GM19324 (cell line): ENCODE results near the gene PDXDC1.
A peak's percentile ranks its signal among the peaks of the same experiment; 100 is the strongest.
"Not testable (repeated sequence)": the region's sequence is repeated elsewhere in the genome, so short reads cannot be mapped to it uniquely, and the experiment has no call there.

Experiments used
- ATAC-seq: cut with Tn5 transposase; IDR thresholded peaks from one replicate; pipeline ENCODE4 v1.9.1; 2021; ENCODE audit warnings: mild to moderate bottlenecking, moderate library complexity; ENCODE audit not compliant: unreplicated experiment, low FRiP score

Gene PDXDC1

GRCh38 chr16:14974656-14975417, at the start of gene PDXDC1:
Gene PDXDC1, plus strand, starts transcription at chr16:14975026. Its CDS starts 174 bp downstream, at chr16:14975200.
- ATAC-seq, result peak; percentile 95

- not testable (repeated sequence) for ATAC-seq
Measured at GRCh38 chr16:14928064-14928714, 46.6 kb upstream of the PDXDC1 start.

- ATAC-seq, result not testable (repeated sequence)
Measured at GRCh38 chr16:14929176-14929575, 45.6 kb upstream of the PDXDC1 start.

- ATAC-seq, result not testable (repeated sequence)
Measured at GRCh38 chr16:14930246-14930645, 44.6 kb upstream of the PDXDC1 start.

- ATAC-seq, result not testable (repeated sequence)
Measured at GRCh38 chr16:14930971-14931370, 43.9 kb upstream of the PDXDC1 start.

GRCh38 chr16:14932581-14933375, 42.0 kb upstream of the PDXDC1 start:
- ATAC-seq, result not testable (repeated sequence)

- not testable (repeated sequence) for ATAC-seq
Measured at GRCh38 chr16:14937143-14937542, 37.7 kb upstream of the PDXDC1 start, which contains the start of gene NPIPA1. Gene NPIPA1, plus strand, starts transcription at chr16:14937443. Its CDS starts 0 bp downstream, at chr16:14937443.

- not testable (repeated sequence) for ATAC-seq
Measured at GRCh38 chr16:14937994-14938393, 36.8 kb upstream of the PDXDC1 start.

GRCh38 chr16:14942686-14943085, 32.1 kb upstream of the PDXDC1 start:
- not testable (repeated sequence) for ATAC-seq

GRCh38 chr16:14955546-14956231, 19.1 kb upstream of the PDXDC1 start:
- no peak for ATAC-seq

GRCh38 chr16:14957576-14958322, 17.1 kb upstream of the PDXDC1 start:
- ATAC-seq, result no peak

- ATAC-seq, result no peak
Measured at GRCh38 chr16:14958323-14958600, 16.6 kb upstream of the PDXDC1 start.

- ATAC-seq, result no peak
Measured at GRCh38 chr16:14958970-14959369, 15.9 kb upstream of the PDXDC1 start.

GRCh38 chr16:14961405-14962186, 13.2 kb upstream of the PDXDC1 start:
- no peak for ATAC-seq

- ATAC-seq, result no peak
Measured at GRCh38 chr16:14963281-14964173, 11.3 kb upstream of the PDXDC1 start.

- ATAC-seq, result no peak
Measured at GRCh38 chr16:14965328-14965727, 9.5 kb upstream of the PDXDC1 start.

- ATAC-seq, result not testable (repeated sequence)
Measured at GRCh38 chr16:14969795-14970194, 5.0 kb upstream of the PDXDC1 start.

- not testable (repeated sequence) for ATAC-seq
Measured at GRCh38 chr16:14971621-14972228, 3.1 kb upstream of the PDXDC1 start.
